ENCODE results near the gene FAM167B. TPM values are rescaled to one million over a fixed set of nuclear protein-coding genes. Genes with fewer than 3 reads are reported as not detected.

FAM167B gene
- total RNA-seq, 1 donor from 2014 or later = 0.78 TPM

GRCh38 chr1:32208891-32209328, 38.1 kb upstream of the FAM167B start, which contains the start of gene DCDC2B:
DCDC2B (plus strand) TSS chr1:32209089; CDS start chr1:32209094, 5 bp downstream.
- Mint-ChIP-seq H3K36me3 (ENCODE audit: low read depth) (peaks cover 23% of the 10 kb centered on the region), H3K4me1 (ENCODE audit: low read depth) (peaks cover 15% of the 10 kb centered on the region), H3K4me3 (ENCODE audit: low read depth) (no peak within 1 kb of the TSS), H3K27ac (no peak within 1 kb of the TSS), H3K9me3 (no peaks in the 10 kb centered on the region), H3K27me3 (ENCODE audit: low read depth) (no peaks in the 10 kb centered on the region)
- no peak for DNase-seq (ENCODE audit: low spot score)
- intact Hi-C loops (cut with micrococcal nuclease) = loop anchor here (10.0 kb wide), 1 partner anchor 606 kb away; the partner anchor contains the start of genes S100PBP and YARS1

DNA sequence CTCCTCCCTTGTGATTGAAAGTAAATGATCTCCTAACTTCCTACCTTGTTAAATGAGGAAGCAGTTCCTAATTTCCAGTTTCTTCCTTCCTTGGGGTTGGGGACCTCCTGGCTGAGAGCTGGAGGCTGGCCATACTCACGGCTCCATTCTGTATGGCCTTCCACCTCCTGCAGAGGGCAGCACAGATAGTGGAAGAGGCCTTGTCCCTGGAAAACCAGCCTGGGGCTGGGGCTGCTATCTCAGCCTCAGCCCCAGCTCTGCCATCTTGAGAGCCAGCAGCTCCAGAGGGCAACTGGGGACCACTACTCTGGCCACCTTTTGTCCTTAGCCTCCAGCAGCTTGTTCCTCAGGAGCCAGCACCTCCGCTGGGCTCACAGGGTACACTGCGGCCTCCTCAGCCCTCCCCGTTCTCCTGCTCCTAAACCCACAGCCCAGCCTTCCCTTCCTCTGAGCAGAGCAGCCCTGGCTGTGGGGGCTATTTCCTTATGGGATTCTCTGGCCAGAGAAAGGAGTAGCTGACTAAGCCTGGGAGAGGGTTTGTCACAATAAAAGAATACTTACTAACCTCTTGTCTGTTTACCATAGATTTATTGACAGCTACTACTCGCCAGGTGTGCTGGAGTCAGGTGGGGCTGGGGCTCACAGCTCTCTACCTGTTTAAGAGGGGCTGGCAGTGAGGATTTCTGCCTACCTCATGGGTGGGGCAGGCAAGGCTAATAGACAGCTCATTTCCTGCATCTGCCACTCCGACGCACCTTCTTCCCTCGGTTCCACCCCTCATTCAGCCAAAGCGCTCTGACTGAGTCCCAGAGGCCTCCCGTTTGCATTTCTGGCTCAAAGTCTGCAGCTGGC, 31.2 kb upstream of the FAM167B start:
- Mint-ChIP-seq H3K4me1 (ENCODE audit: low read depth) (peaks cover 13% of the 10 kb centered on the region), H3K27ac (peak overlapping the region; percentile 28), H3K4me3 (ENCODE audit: low read depth) (no peak overlapping the region), H3K9me3 (no peaks in the 10 kb centered on the region), H3K36me3 (ENCODE audit: low read depth) (peaks cover 24% of the 10 kb centered on the region), H3K27me3 (ENCODE audit: low read depth) (no peaks in the 10 kb centered on the region)
- intact Hi-C loops (cut with micrococcal nuclease) = loop anchor here (2.0 to 10.0 kb wide), 2 partner anchors 119 to 199 kb away; partner anchors contain the start of gene MARCKSL1
- DNase-seq (ENCODE audit: low spot score) = peak; percentile 53

DNA sequence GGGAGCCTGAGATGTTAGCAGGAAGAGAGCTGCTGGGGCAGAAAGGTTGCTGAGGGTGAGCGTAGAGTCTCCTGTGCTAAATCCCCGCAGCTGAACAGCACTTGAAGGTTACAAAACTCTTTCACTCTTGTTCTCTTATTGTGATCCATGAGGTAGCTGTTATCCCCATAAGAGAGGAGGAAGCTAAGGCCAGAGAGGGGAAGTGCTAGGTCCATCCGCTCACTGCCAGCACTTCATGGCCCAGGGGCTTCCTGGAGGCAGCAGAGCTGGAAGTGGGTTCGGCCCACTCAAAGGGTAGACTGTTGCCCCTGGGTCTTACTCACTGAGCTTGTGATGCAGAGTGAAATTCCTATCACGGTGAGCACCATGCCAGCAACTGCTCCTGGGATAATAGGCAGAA, 30.5 kb upstream of the FAM167B start:
- peaks cover 20% of the 10 kb centered on the region for H3K4me1 Mint-ChIP-seq (ENCODE audit: low read depth)
- intact Hi-C loops (cut with micrococcal nuclease) = loop anchor here (10.0 kb wide), 1 partner anchor 118 kb away; the partner anchor contains the start of gene MARCKSL1
- peaks cover 24% of the 10 kb centered on the region for H3K36me3 Mint-ChIP-seq (ENCODE audit: low read depth)
- no peaks in the 10 kb centered on the region for H3K9me3 Mint-ChIP-seq
- H3K4me3 Mint-ChIP-seq (ENCODE audit: low read depth) = no peak overlapping the region
- DNase-seq (ENCODE audit: low spot score) = no peak
- H3K27ac Mint-ChIP-seq = no peak overlapping the region
- H3K27me3 Mint-ChIP-seq (ENCODE audit: low read depth) = no peaks in the 10 kb centered on the region

- Mint-ChIP-seq H3K27ac (no peak overlapping the region), H3K4me1 (ENCODE audit: low read depth) (peaks cover 29% of the 10 kb centered on the region), H3K4me3 (ENCODE audit: low read depth) (no peak overlapping the region), H3K36me3 (ENCODE audit: low read depth) (peaks cover 39% of the 10 kb centered on the region), H3K9me3 (no peaks in the 10 kb centered on the region), H3K27me3 (ENCODE audit: low read depth) (no peaks in the 10 kb centered on the region)
- no peak for DNase-seq (ENCODE audit: low spot score)
- intact Hi-C loops (cut with micrococcal nuclease) = loop anchor here (10.0 kb wide), 1 partner anchor 116 kb away; the partner anchor contains the start of gene MARCKSL1
These were observed 28.0 kb upstream of the FAM167B start for GRCh38 chr1:32219022-32219421.

DNA sequence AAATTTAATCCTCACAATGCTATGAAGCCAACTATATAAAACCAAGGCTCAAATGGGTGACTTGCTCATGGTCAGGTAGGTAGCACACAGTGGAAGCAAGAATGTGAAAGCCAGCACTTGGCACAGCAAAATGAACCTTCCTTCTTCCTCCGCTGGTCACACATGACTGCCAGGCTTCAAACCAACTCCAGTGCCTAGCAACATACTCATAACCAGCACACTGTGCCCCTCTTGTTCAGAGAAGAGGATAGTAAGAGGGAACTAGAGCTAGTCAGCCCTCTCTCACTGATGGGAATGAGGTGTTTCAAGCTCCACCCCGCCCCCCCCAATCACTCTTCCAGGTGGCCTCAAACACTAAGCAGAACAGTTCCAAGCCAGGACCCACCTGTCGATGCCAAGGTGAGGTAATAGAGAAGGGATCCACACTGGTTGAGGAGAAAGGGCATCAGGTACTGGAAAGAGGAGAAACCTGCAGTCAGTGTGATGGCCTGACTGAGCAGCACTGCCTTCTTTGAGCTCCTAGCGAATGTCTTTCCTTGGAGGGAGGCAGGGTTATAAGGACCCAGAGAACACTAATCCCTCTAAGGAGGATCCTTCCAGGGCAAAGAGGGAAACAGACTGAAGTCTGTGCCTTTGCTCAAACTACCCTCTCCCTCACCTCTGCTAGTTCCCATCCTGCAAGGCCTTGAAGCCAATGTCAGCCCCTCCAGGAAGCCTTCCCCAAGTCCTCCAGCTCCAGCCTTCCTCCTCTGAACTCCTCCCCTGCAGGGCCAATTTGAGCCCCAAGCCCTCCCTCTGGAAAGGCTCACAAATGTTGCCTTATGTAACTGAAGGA, 26.1 kb upstream of the FAM167B start:
- no peaks in the 10 kb centered on the region for H3K9me3 Mint-ChIP-seq
- H3K27me3 Mint-ChIP-seq (ENCODE audit: low read depth) = no peaks in the 10 kb centered on the region
- intact Hi-C loops (cut with micrococcal nuclease) = no loop called here
- H3K4me3 Mint-ChIP-seq (ENCODE audit: low read depth) = peak overlapping the region; percentile 94
- H3K36me3 Mint-ChIP-seq (ENCODE audit: low read depth) = peaks cover 45% of the 10 kb centered on the region
- peaks cover 33% of the 10 kb centered on the region for H3K4me1 Mint-ChIP-seq (ENCODE audit: low read depth)
- no peak for DNase-seq (ENCODE audit: low spot score)
- H3K27ac Mint-ChIP-seq = peak overlapping the region; percentile 95

GRCh38 chr1:32221581-32221979, 25.4 kb upstream of the FAM167B start:
- H3K9me3 Mint-ChIP-seq = no peaks in the 10 kb centered on the region
- DNase-seq (ENCODE audit: low spot score) = no peak
- H3K27me3 Mint-ChIP-seq (ENCODE audit: low read depth) = no peaks in the 10 kb centered on the region
- H3K27ac Mint-ChIP-seq = peak overlapping the region; percentile 95
- peak overlapping the region; percentile 94 for H3K4me3 Mint-ChIP-seq (ENCODE audit: low read depth)
- H3K36me3 Mint-ChIP-seq (ENCODE audit: low read depth) = peaks cover 46% of the 10 kb centered on the region
- intact Hi-C loops (cut with micrococcal nuclease) = no loop called here
- H3K4me1 Mint-ChIP-seq (ENCODE audit: low read depth) = peaks cover 28% of the 10 kb centered on the region

- intact Hi-C loops (cut with micrococcal nuclease) = loop anchor here (2.0 kb wide), 3 partner anchors 27 to 173 kb away; partner anchors contain the start of gene BSDC1
- H3K9me3 Mint-ChIP-seq = no peaks in the 10 kb centered on the region
- H3K4me1 Mint-ChIP-seq (ENCODE audit: low read depth) = peaks cover 28% of the 10 kb centered on the region
- H3K4me3 Mint-ChIP-seq (ENCODE audit: low read depth) = peak within 1 kb of the TSS; percentile 94
- H3K27me3 Mint-ChIP-seq (ENCODE audit: low read depth) = no peaks in the 10 kb centered on the region
- peaks cover 40% of the 10 kb centered on the region for H3K36me3 Mint-ChIP-seq (ENCODE audit: low read depth)
- peak; percentile 88 for DNase-seq (ENCODE audit: low spot score)
- H3K27ac Mint-ChIP-seq = peak within 1 kb of the TSS; percentile 95
These were observed 24.9 kb upstream of the FAM167B start, which contains the start of the genes EIF3I and TMEM234 for GRCh38 chr1:32221980-32222755. EIF3I (plus strand) TSS chr1:32222407; CDS start chr1:32222442, 35 bp downstream. TMEM234 (minus strand) TSS chr1:32222353; CDS start chr1:32222322, 31 bp downstream.

DNA sequence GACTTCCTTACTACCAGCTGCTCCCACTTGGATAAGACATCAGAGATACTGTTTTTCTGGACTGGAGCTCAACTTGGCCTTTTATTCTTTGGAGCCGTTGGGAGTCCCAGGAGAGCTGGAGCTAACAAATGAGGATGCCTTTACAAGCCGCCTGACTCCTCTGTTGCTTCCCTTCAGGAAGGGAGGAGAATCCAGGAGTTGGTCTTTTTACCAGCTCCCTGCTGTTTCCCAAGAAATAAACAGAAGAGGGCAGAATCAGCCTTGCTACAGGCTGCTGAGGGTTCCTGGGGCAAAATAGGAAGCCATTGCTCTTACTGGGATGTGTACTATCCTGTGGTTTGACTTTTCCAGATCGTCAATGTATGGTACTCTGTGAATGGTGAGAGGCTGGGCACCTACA, 23.3 kb upstream of the FAM167B start:
- Mint-ChIP-seq H3K9me3 (no peaks in the 10 kb centered on the region), H3K36me3 (ENCODE audit: low read depth) (peaks cover 55% of the 10 kb centered on the region), H3K4me3 (ENCODE audit: low read depth) (peak overlapping the region; percentile 94), H3K27me3 (ENCODE audit: low read depth) (no peaks in the 10 kb centered on the region), H3K27ac (peak overlapping the region; percentile 95), H3K4me1 (ENCODE audit: low read depth) (peaks cover 28% of the 10 kb centered on the region)
- intact Hi-C loops (cut with micrococcal nuclease) = loop anchor here (2.0 kb wide), 3 partner anchors 25 to 171 kb away; partner anchors contain the start of gene BSDC1
- DNase-seq (ENCODE audit: low spot score) = no peak

DNA sequence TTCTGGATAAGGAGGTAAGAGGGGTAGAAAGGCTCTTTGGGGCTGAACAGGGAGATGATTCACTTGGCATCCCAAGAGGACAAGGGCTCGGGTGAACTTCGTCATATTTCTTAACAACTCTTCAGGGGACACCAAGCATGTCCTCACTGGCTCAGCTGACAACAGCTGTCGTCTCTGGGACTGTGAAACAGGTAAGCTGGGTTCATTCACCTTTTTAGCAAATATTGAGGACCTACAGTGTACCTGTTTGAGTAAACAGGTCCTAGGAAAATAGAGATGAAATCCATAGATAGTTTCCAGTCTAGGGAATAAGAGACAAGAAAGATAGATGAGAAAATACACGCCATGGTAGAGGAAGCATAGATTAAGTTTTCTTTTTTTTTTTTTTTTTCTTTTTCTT, 22.7 kb upstream of the FAM167B start:
- H3K36me3 Mint-ChIP-seq (ENCODE audit: low read depth) = peaks cover 58% of the 10 kb centered on the region
- no peaks in the 10 kb centered on the region for H3K9me3 Mint-ChIP-seq
- peak overlapping the region; percentile 95 for H3K27ac Mint-ChIP-seq
- intact Hi-C loops (cut with micrococcal nuclease) = no loop called here
- DNase-seq (ENCODE audit: low spot score) = no peak
- H3K4me1 Mint-ChIP-seq (ENCODE audit: low read depth) = peaks cover 28% of the 10 kb centered on the region
- peak overlapping the region; percentile 94 for H3K4me3 Mint-ChIP-seq (ENCODE audit: low read depth)
- H3K27me3 Mint-ChIP-seq (ENCODE audit: low read depth) = no peaks in the 10 kb centered on the region

GRCh38 chr1:32228771-32229170, 18.3 kb upstream of the FAM167B start:
- DNase-seq (ENCODE audit: low spot score) = no peak
- Mint-ChIP-seq H3K27me3 (ENCODE audit: low read depth) (no peaks in the 10 kb centered on the region), H3K4me1 (ENCODE audit: low read depth) (peaks cover 7% of the 10 kb centered on the region), H3K36me3 (ENCODE audit: low read depth) (peaks cover 56% of the 10 kb centered on the region), H3K4me3 (ENCODE audit: low read depth) (no peak overlapping the region), H3K27ac (no peak overlapping the region), H3K9me3 (no peaks in the 10 kb centered on the region)
- intact Hi-C loops (cut with micrococcal nuclease) = no loop called here

- intact Hi-C loops (cut with micrococcal nuclease) = no loop called here
- Mint-ChIP-seq H3K4me1 (ENCODE audit: low read depth) (no peaks in the 10 kb centered on the region), H3K9me3 (no peaks in the 10 kb centered on the region), H3K36me3 (ENCODE audit: low read depth) (peaks cover 37% of the 10 kb centered on the region), H3K27me3 (ENCODE audit: low read depth) (no peaks in the 10 kb centered on the region), H3K4me3 (ENCODE audit: low read depth) (no peak overlapping the region), H3K27ac (no peak overlapping the region)
- no peak for DNase-seq (ENCODE audit: low spot score)
These were observed 15.1 kb upstream of the FAM167B start for GRCh38 chr1:32231843-32232432.

Data from activated T-helper 2 cell treated with anti-CD3 and anti-CD28 coated beads, Interferon-gamma antibody, Interleukin-2, Interleukin-4, amounts not matched to agents 10 μg/mL and 5 μg/mL and 100 μg/mL, durations not matched to agents 14 hours and 24 hours and 36 hours (primary cell).